Adrenal gland (tissue), 12 donors: ENCODE results near the gene MVB12B. TPM values are rescaled to one million over a fixed set of nuclear protein-coding genes. Genes with fewer than 3 reads are reported as not detected.

Experiments used
- DNase-seq, 7 donors: peaks; one replicate each; pipeline ENCODE4 v3.0.0-alpha.2; 2019 to 2020
- H3K27ac ChIP-seq, 5 donors: fragments of 200-600 bp; sonication (generic) in 4 of 5; 1 replicate in 3 of 5; 2 replicates in 2 of 5; pipeline versions ENCODE4 v1.5.1 to v1.8.0; 2016 to 2020; ENCODE audit warnings: mild to moderate bottlenecking in 1 of 5
- H3K27me3 ChIP-seq: fragments of 200-600 bp; 2 replicates; pipeline ENCODE4 v1.8.0; 2021
- H3K36me3 ChIP-seq, 2 donors: fragments of 200-600 bp; replicated peaks in 1 of 2; 1 replicate in 1 of 2; 2 replicates in 1 of 2; pipeline versions ENCODE4 v1.5.1 to v1.8.0; 2018 to 2022
- H3K4me1 ChIP-seq, 2 donors: fragments of 200-600 bp; replicated peaks in 1 of 2; 1 replicate in 1 of 2; 2 replicates in 1 of 2; pipeline versions ENCODE4 v1.5.1 to v1.8.0; 2018 to 2021
- H3K4me3 ChIP-seq, 4 donors: fragments of 200-600 bp; sonication (generic) in 3 of 4; one replicate each; pipeline ENCODE4 v1.5.1; 2016 to 2018
- H3K9me3 ChIP-seq, 3 donors: fragments of 200-600 bp; sonication (generic) in 1 of 3; replicated peaks in 1 of 3; 1 replicate in 2 of 3; 2 replicates in 1 of 3; pipeline versions ENCODE4 v1.5.1 to v1.8.0; 2016 to 2021
- CTCF ChIP-seq, 6 experiments: fragments of 450-650 bp in 4 of 6; fragments of 200-600 bp in 2 of 6; sonication (generic) in 1 of 6; IDR thresholded peaks; 1 replicate in 5 of 6; 2 replicates in 1 of 6; pipeline versions ENCODE4 v1.5.1 to v1.8.0; 2016 to 2021; ENCODE audit warnings: antibody characterized with exemption in 6 of 6, mild to moderate bottlenecking in 2 of 6, moderate library complexity in 1 of 6
- POLR2A ChIP-seq, 2 donors: fragments of 450-650 bp; IDR thresholded peaks; one replicate each; pipeline ENCODE4 v1.6.1; 2017; ENCODE audit warnings: antibody characterized with exemption in 2 of 2, mild to moderate bottlenecking in 2 of 2, moderate library complexity in 1 of 2
- WGBS, 4 donors: extraction: QIAGEN DNeasy Blood & Tissue Kit in 2 of 4; methylation state at CpG; one replicate each; pipeline versions ENCODE4 v1.1.5 to v1.1.7; 2013 to 2017; 5-methylcytosine and 5-hydroxymethylcytosine counted together
- intact Hi-C, 2 donors: fragments of 100-400 bp; cut with DNase I; formaldehyde crosslinking; loops; one replicate each; pipeline versions ENCODE4 v1.14.1 to v1.15.0; 2022 to 2023
- polyA plus RNA-seq, 3 donors: library from polyadenylated mRNA; stranded (reverse); fragments of 200-250 nt in 2 of 3; fragments of 350-450 nt in 1 of 3; fragmentation: Illumina TruSeq in 1 of 3; extraction: RNeasy Lipid Tissue Mini Kit (QIAGEN cat#74804) in 1 of 3; gene quantifications; one replicate each; pipeline ENCODE4 v1.2.3, GENCODE V29; 2013 to 2014
- total RNA-seq, 9 donors: library from RNA; depleted of rRNA in 4 of 9; stranded (reverse); fragments of >200 nt in 4 of 9; fragments of 120-200 nt in 1 of 9; fragmentation: NEBNext Ultra II Directional in 1 of 9; extraction: Animal tissue kit (Norgen Biotek cat#: 25700) in 1 of 9; gene quantifications; one replicate each; pipeline versions ENCODE4 v1.1.0 to v1.2.4, GENCODE V29; 2013 to 2023
- donor health status: healthy with polysubstance abuse.
- donor health status: Bipolar disorder and iron deficiency.
- donor health status: DM: yes; HTN: yes; CAD: no.
- donor health status: DM: no; HTN: no; CAD: no.
- donor health status: DM: no; HTN: no; CAD: no.
- donor health status: DM: yes; HTN: yes; CAD: no.

Gene MVB12B
- total and polyA plus RNA-seq, 12 donors = 3.7 to 20.5 (median 12.8) TPM

DNA sequence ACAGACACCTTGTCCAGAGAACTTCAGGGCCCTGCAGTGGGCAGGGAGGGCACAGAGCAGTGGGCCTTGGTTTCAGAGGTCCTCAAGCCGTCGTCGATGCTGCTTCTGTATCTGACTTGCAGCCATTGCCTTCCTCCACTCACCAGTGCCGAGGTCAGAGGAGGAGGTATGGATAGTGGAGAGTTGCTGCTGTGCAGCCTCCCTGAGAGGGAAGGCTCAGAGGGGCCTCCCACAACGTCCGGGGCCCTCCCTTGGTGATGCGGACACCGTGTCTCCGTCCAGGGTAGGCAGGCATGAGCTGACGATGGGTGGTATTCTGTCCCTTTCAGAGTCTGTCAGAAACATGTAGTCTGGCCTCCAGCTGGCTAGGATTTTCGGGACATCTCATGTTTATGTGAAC is 73.9 kb downstream of the MVB12B start:
- Histone ChIP-seq H3K27ac (no peak overlapping the region), H3K36me3 (peaks cover 0 to 10% of the 10 kb centered on the region in 2 donors), H3K27me3 (no peaks in the 10 kb centered on the region), H3K4me3 (no peak overlapping the region), H3K4me1 (peaks cover 0 to 5% of the 10 kb centered on the region in 2 donors), H3K9me3 (no peaks in the 10 kb centered on the region)
- intact Hi-C loops = loop anchor here in 1 of 2 donors (10.0 kb wide), 1 partner anchor 94 kb away; no protein-coding TSS in a partner anchor
- 83 to 97% (median 87%) methylated on average over 6 to 11 of the region's 11 CpGs for WGBS, 4 donors
- TF ChIP-seq CTCF (IDR thresholded peaks at IDR 0.05) (no peak), POLR2A (IDR thresholded peaks at IDR 0.05) (no peak)
- DNase-seq = no peak

DNA sequence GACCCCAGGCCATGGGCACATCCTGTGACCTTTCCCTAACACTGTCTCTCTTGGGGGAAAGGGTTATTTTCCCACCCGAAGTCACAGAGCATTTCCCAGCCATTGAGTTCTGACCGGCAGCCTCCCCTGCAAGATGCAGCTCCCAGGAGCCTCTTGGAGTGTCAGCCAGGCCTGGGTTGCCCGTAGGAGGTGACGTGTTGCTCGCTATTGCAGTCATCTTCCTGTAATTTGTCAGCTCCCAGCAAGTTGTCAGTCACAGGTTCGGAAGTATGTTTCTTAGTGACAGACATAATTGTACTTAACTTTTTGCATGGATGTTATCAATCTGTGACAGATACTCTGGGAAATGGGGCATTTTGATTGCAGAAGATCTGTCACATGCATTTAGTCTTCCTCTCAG is 74.5 kb downstream of the MVB12B start:
- intact Hi-C loops = loop anchor here in 1 of 2 donors (10.0 kb wide), 1 partner anchor 94 kb away; no protein-coding TSS in a partner anchor
- H3K36me3 ChIP-seq = peaks cover 0 to 10% of the 10 kb centered on the region in 2 donors
- H3K9me3 ChIP-seq = no peaks in the 10 kb centered on the region
- peaks cover 0 to 5% of the 10 kb centered on the region in 2 donors for H3K4me1 ChIP-seq
- H3K27me3 ChIP-seq = no peaks in the 10 kb centered on the region
- no peak for TF ChIP-seq CTCF (IDR thresholded peaks at IDR 0.05)
- TF ChIP-seq POLR2A (IDR thresholded peaks at IDR 0.05) = no peak
- H3K27ac ChIP-seq = no peak overlapping the region
- no peak for DNase-seq
- H3K4me3 ChIP-seq = no peak overlapping the region
- WGBS, 4 donors = 78 to 85% (median 81%) methylated on average over 2 to 6 of the region's 6 CpGs

DNA sequence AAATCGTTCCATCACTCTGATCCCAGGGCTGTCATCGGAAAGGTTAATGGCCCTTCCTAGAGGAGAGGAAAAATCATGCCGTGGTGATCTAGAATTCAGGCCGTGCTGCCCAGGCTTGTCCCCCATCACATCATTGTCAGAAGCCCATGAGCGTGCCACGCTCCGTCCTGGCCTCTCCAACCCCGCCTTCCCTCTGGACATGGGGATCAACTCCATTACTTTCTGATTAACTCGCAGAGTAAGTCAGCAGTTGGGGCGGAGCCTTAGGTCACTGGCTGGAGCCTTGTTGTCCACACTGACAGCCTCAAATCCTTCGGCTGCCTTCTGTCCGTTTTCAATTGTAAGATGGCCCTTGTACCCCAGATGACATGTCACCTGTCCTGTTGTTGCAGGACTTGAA is 75.0 kb downstream of the MVB12B start:
- no peak for TF ChIP-seq CTCF (IDR thresholded peaks at IDR 0.05)
- no peak for TF ChIP-seq POLR2A (IDR thresholded peaks at IDR 0.05)
- Histone ChIP-seq H3K4me1 (peaks cover 0 to 5% of the 10 kb centered on the region in 2 donors), H3K9me3 (no peaks in the 10 kb centered on the region), H3K27me3 (no peaks in the 10 kb centered on the region), H3K4me3 (no peak overlapping the region), H3K36me3 (peaks cover 0 to 10% of the 10 kb centered on the region in 2 donors), H3K27ac (no peak overlapping the region)
- intact Hi-C loops = loop anchor here in 1 of 2 donors (10.0 kb wide), 1 partner anchor 93 kb away; no protein-coding TSS in a partner anchor
- no peak for DNase-seq
- 92 to 99% (median 94%) methylated on average over 11 to 12 of the region's 12 CpGs for WGBS, 4 donors

- 88 to 92% (median 90%) methylated on average over 5 of the region's 5 CpGs for whole genome bisulfite sequencing, 4 donors
- Histone ChIP-seq H3K4me1 (peaks cover 0 to 5% of the 10 kb centered on the region in 2 donors), H3K36me3 (peaks cover 0 to 4% of the 10 kb centered on the region in 2 donors), H3K4me3 (no peak overlapping the region), H3K27me3 (no peaks in the 10 kb centered on the region), H3K9me3 (no peaks in the 10 kb centered on the region), H3K27ac (no peak overlapping the region)
- intact Hi-C loops = loop anchor here in 1 of 2 donors (10.0 kb wide), 1 partner anchor 91 kb away; no protein-coding TSS in a partner anchor
- no peak for TF ChIP-seq POLR2A (IDR thresholded peaks at IDR 0.05)
- TF ChIP-seq CTCF (IDR thresholded peaks at IDR 0.05) = no peak
- DNase-seq = no peak
Observed at GRCh38 chr9:126403397-126403796, 76.8 kb downstream of the MVB12B start.
